HFFc6 (cell line): ENCODE data around the gene MPZL1. TPM values are rescaled to one million over a fixed set of nuclear protein-coding genes. Genes with fewer than 3 reads are reported as not detected.
A peak's percentile ranks its signal among the peaks of the same experiment; 100 is the strongest.

Experiments
- DNase-seq: peaks from one replicate; pipeline ENCODE4 v3.0.0-alpha.2; 2018
- H3K27ac Mint-ChIP-seq: 2 replicates; pipeline ENCODE4 v1.8.0; 2020; ENCODE audit warnings: mild to moderate bottlenecking, mixed read lengths
- H3K27me3 Mint-ChIP-seq: 2 replicates; pipeline ENCODE4 v1.8.0; 2021; ENCODE audit warnings: mild to moderate bottlenecking, moderate library complexity, mixed read lengths; ENCODE audit not compliant: insufficient read depth
- H3K36me3 Mint-ChIP-seq: 2 replicates; pipeline ENCODE4 v1.8.0; 2021; ENCODE audit warnings: low read depth, mixed read lengths
- H3K4me1 Mint-ChIP-seq: 2 replicates; pipeline ENCODE4 v1.8.0; 2020; ENCODE audit warnings: low read depth, mixed read lengths
- H3K4me3 Mint-ChIP-seq: 2 replicates; pipeline ENCODE4 v1.8.0; 2020; ENCODE audit warnings: mild to moderate bottlenecking, moderate library complexity, mixed read lengths
- H3K9me3 Mint-ChIP-seq: 2 replicates; pipeline ENCODE4 v1.8.0; 2020; ENCODE audit warnings: mild to moderate bottlenecking, mixed read lengths
- CTCF ChIP-seq: fragments of 200-600 bp; sonication (generic); IDR thresholded peaks from 2 replicates; pipeline ENCODE4 v1.5.0; 2021; ENCODE audit warnings: antibody characterized with exemption, mild to moderate bottlenecking
- total RNA-seq, 6 experiments: library from RNA; stranded (reverse); fragmentation: NEBNext Ultra II Directional; extraction: Animal tissue kit (Norgen Biotek cat#: 25700); gene quantifications; 2 replicates in 1 of 6; 3 replicates in 5 of 6; pipeline ENCODE4 v1.2.3, GENCODE V29; 2021

The MPZL1 gene
- total RNA-seq, 6 experiments from 2014 or later, result 147 to 188 (median 183) TPM

- Mint-ChIP-seq H3K27me3 (no peaks in the 10 kb centered on the region; the same call in 1 of the 2 replicates), H3K4me3 (no peak overlapping the region), H3K27ac (no peak overlapping the region; the same call in 1 of the 2 replicates), H3K4me1 (peaks cover 35% of the 10 kb centered on the region), H3K9me3 (no peaks in the 10 kb centered on the region), H3K36me3 (peaks cover 80% of the 10 kb centered on the region)
- no peak for DNase-seq
- TF ChIP-seq CTCF, result no peak
Measured at GRCh38 chr1:167772436-167772835, 50.7 kb downstream of the MPZL1 start.

DNA sequence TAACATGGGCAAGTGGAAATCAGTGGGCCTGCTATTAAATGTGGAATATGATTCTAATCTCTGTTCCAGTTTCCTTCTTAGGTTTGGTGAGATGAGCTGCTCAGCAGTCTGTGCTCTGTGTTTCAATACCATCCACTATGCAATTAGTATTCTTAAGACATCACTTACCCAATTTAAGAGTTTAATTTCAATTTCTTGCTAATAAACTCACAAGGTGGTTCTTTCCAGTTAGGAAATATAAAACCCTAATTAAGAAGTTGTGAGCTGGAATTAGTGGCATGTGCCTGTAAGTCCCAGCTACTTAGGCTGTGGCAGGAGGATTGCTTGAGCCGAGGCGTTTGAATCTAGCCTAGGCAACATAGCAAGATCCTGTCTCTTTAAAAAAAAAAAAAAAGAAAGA, 51.7 kb downstream of the MPZL1 start:
- no peak for DNase-seq
- no peaks in the 10 kb centered on the region for H3K9me3 Mint-ChIP-seq
- H3K36me3 Mint-ChIP-seq, result peaks cover 80% of the 10 kb centered on the region
- H3K4me3 Mint-ChIP-seq, result no peak overlapping the region
- TF ChIP-seq CTCF, result no peak
- H3K27ac Mint-ChIP-seq, result no peak overlapping the region
- H3K4me1 Mint-ChIP-seq, result peaks cover 35% of the 10 kb centered on the region
- H3K27me3 Mint-ChIP-seq, result no peaks in the 10 kb centered on the region; the same call in 1 of the 2 replicates

GRCh38 chr1:167774710-167775109, 52.9 kb downstream of the MPZL1 start:
- no peak for TF ChIP-seq CTCF
- DNase-seq, result peak; percentile 26
- H3K9me3 Mint-ChIP-seq, result no peaks in the 10 kb centered on the region
- peaks cover 78% of the 10 kb centered on the region for H3K36me3 Mint-ChIP-seq
- H3K4me3 Mint-ChIP-seq, result peak overlapping the region; percentile 46; the same call in 1 of the 2 replicates
- H3K4me1 Mint-ChIP-seq, result peaks cover 35% of the 10 kb centered on the region
- peak overlapping the region; percentile 67 for H3K27ac Mint-ChIP-seq
- H3K27me3 Mint-ChIP-seq, result no peaks in the 10 kb centered on the region; the same call in 1 of the 2 replicates

DNA sequence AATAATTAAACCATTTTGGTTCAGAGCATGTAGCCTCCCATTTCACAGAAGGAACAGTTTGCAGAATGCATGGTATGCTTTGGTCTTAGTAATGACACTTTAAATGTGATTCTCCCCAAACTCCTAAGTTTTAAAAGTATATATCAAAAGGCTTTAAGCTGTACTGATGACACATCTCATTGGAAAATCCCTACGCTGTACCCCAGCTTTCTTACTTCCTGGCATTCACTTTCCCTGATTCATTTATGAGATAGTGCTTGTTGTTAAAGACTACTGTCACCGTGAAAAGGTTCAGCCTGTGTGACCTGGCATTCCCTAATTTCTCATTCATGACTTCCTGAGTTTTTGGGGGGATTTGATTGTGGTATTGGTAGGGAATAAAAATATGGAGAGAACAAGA, 53.4 kb downstream of the MPZL1 start:
- Mint-ChIP-seq H3K27me3 (no peaks in the 10 kb centered on the region; the same call in none of the 2 replicates), H3K27ac (peak overlapping the region; percentile 78), H3K36me3 (peaks cover 78% of the 10 kb centered on the region), H3K4me3 (peak overlapping the region; percentile 46), H3K4me1 (peaks cover 35% of the 10 kb centered on the region), H3K9me3 (no peaks in the 10 kb centered on the region)
- no peak for TF ChIP-seq CTCF
- peak; percentile 62 for DNase-seq

GRCh38 chr1:167776151-167776550, 54.4 kb downstream of the MPZL1 start:
- Mint-ChIP-seq H3K4me1 (peaks cover 35% of the 10 kb centered on the region), H3K4me3 (no peak overlapping the region; the same call in 1 of the 2 replicates), H3K9me3 (no peaks in the 10 kb centered on the region), H3K27ac (peak overlapping the region; percentile 57), H3K36me3 (peaks cover 80% of the 10 kb centered on the region), H3K27me3 (no peaks in the 10 kb centered on the region; the same call in none of the 2 replicates)
- TF ChIP-seq CTCF, result no peak
- DNase-seq, result peak; percentile 33
